Neural crest cell (in vitro differentiated cells): ENCODE results near the gene GPR18. TPM values are rescaled to one million over a fixed set of nuclear protein-coding genes. Genes with fewer than 3 reads are reported as not detected.

ENCODE experiments used
- DNase-seq: peaks from one replicate; pipeline ENCODE4 v3.0.0; 2021; ENCODE audit warnings: low read depth, mixed read lengths, low spot score
- H3K27ac Mint-ChIP-seq: one replicate; pipeline ENCODE4 v1.8.0; 2021; ENCODE audit warnings: mild to moderate bottlenecking, mixed read lengths; ENCODE audit not compliant: unreplicated experiment
- H3K27me3 Mint-ChIP-seq: 2 replicates; pipeline ENCODE4 v1.8.0; 2021; ENCODE audit warnings: low read depth, mild to moderate bottlenecking, mixed read lengths
- H3K36me3 Mint-ChIP-seq: 2 replicates; pipeline ENCODE4 v1.8.0; 2021; ENCODE audit warnings: low read depth, mild to moderate bottlenecking, mixed read lengths
- H3K4me1 Mint-ChIP-seq: 2 replicates; pipeline ENCODE4 v1.8.0; 2021; ENCODE audit warnings: mixed read lengths
- H3K4me3 Mint-ChIP-seq: one replicate; pipeline ENCODE4 v1.8.0; 2021; ENCODE audit warnings: mild to moderate bottlenecking, mixed read lengths
- H3K9me3 Mint-ChIP-seq: 2 replicates; pipeline ENCODE4 v1.8.0; 2021; ENCODE audit warnings: mixed read lengths
- CTCF ChIP-seq: fragments of 200-600 bp; sonication (generic); conservative IDR thresholded peaks from 2 replicates; pipeline ENCODE4 v1.5.0; 2021; ENCODE audit warnings: antibody characterized with exemption, mild to moderate bottlenecking
- total RNA-seq: library from RNA; stranded (reverse); gene quantifications from 2 replicates; pipeline ENCODE4 v1.2.1, GENCODE V29; 2021

The GPR18 gene
- total RNA-seq, 1 donor from 2014 or later, result not detected

DNA sequence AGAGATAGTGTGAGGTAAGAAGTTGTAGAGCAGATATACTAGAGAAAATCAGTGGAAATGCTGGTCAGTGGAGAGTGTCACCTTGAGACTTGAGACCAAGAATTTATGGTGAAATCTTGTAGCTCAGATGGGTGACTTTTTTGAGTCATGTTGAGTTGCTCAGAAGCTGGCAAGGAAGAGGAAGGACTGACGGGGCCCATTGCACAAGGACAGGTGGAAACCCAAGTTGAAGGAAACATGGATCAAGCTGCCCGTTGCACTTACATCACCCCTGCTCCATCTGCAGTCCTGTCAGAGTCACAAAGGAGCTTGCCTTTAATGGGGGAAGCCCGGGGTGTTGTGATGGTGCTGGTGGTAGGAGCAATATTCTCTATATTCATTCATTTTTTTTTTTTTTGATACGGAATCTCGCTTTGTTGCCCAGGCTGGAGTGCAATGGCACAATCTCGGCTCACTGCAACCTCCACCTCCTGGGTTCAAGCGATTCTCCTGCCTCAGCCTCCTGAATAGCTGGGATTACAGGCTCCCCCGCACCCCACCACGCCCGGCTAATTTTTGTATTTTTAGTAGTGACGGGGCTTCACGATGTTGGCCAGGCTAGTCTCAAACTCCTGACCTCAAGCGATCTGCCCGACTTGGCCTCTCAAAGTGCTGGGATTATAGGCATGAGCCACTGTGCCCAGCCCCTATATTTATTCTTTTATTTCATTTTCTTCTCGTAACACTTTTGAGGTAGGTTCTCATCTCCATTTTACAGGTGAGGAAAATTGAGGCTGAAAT is 30.1 kb downstream of the GPR18 start:
- Mint-ChIP-seq H3K27me3 (no peaks in the 10 kb centered on the region), H3K9me3 (peaks cover 2% of the 10 kb centered on the region)

GRCh38 chr13:99227331-99227900 is 30.8 kb downstream of the GPR18 start:
- peaks cover 17% of the 10 kb centered on the region for H3K36me3 Mint-ChIP-seq
- no peak overlapping the region for H3K4me3 Mint-ChIP-seq
- no peak for TF ChIP-seq CTCF
- no peak overlapping the region for H3K27ac Mint-ChIP-seq
- H3K27me3 Mint-ChIP-seq, result no peaks in the 10 kb centered on the region
- H3K9me3 Mint-ChIP-seq, result peaks cover 5% of the 10 kb centered on the region
- peaks cover 28% of the 10 kb centered on the region for H3K4me1 Mint-ChIP-seq
- DNase-seq, result no peak

More for the DNA sequence above, 30.1 kb downstream of the GPR18 start:
- DNase-seq, result no peak
- peaks cover 10% of the 10 kb centered on the region for H3K36me3 Mint-ChIP-seq
- H3K4me3 Mint-ChIP-seq, result no peak overlapping the region
- no peak overlapping the region for H3K27ac Mint-ChIP-seq
- no peak for TF ChIP-seq CTCF
- H3K4me1 Mint-ChIP-seq, result peaks cover 28% of the 10 kb centered on the region

DNA sequence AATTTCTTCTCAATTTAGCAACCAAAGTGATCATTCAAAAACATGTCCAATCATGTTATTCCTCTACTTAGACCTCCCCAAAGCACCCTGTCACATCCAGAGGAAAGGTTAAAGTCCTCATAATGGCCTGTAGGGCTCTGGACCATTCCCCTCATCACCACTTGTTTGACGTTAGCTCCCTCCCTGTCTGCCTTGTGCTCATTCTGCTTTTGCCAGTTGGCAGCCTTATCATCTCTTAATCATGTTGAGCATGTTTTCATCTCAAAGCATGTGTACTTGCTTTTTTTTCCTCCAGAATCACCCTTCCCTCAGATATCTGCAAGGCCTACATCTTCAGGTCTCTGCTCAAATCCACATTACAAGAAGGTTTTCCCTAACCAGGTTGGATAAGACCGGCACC is 31.7 kb downstream of the GPR18 start:
- TF ChIP-seq CTCF, result no peak
- H3K4me3 Mint-ChIP-seq, result no peak overlapping the region
- no peak for DNase-seq
- no peaks in the 10 kb centered on the region for H3K27me3 Mint-ChIP-seq
- H3K27ac Mint-ChIP-seq, result no peak overlapping the region
- H3K36me3 Mint-ChIP-seq, result peaks cover 26% of the 10 kb centered on the region
- peaks cover 12% of the 10 kb centered on the region for H3K9me3 Mint-ChIP-seq
- peaks cover 28% of the 10 kb centered on the region for H3K4me1 Mint-ChIP-seq

GRCh38 chr13:99225078-99225477 is 33.1 kb downstream of the GPR18 start:
- Mint-ChIP-seq H3K27ac (no peak overlapping the region), H3K36me3 (peaks cover 26% of the 10 kb centered on the region), H3K4me1 (peaks cover 32% of the 10 kb centered on the region), H3K27me3 (no peaks in the 10 kb centered on the region), H3K9me3 (peaks cover 12% of the 10 kb centered on the region), H3K4me3 (no peak overlapping the region)
- TF ChIP-seq CTCF, result no peak
- DNase-seq, result no peak

DNA sequence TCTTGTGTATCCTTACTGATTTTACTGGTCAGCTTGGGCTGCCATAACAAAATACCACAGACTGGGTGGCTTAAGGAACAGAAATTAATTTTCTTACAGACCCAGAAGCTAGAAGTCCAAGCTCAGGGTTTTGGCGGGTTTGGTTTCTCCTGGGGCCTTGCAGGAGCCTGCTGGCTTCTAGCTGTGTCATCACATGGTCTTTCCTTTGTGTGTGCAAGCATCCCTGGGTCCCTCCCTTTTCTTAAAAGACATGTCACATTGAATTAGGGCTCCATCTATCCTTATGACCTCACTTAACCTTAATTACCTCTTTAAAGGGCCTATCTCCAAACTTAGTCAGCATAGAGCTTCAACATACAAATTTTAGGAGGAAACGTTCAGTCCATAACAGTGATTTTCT is 34.2 kb downstream of the GPR18 start:
- H3K4me3 Mint-ChIP-seq, result no peak overlapping the region
- peaks cover 26% of the 10 kb centered on the region for H3K36me3 Mint-ChIP-seq
- no peaks in the 10 kb centered on the region for H3K27me3 Mint-ChIP-seq
- no peak overlapping the region for H3K27ac Mint-ChIP-seq
- H3K4me1 Mint-ChIP-seq, result peaks cover 27% of the 10 kb centered on the region
- H3K9me3 Mint-ChIP-seq, result peaks cover 12% of the 10 kb centered on the region
- DNase-seq, result no peak
- TF ChIP-seq CTCF, result no peak
